Measurements from ENCODE around the gene ASGR1. TPM values are rescaled to one million over a fixed set of nuclear protein-coding genes. Genes with fewer than 3 reads are reported as not detected.

Gene ASGR1
- total and polyA plus RNA-seq, 2 of the 4 experiments (the other 2 are of a cell fraction): 1.3 to 3.8 TPM

GRCh38 chr17:7177191-7177953 lies 1.8 kb downstream of the ASGR1 start (continued):
- no peak for TF ChIP-seq USF2 (IDR thresholded peaks at IDR 0.05; ENCODE audit: low read depth, low read length)
- TF ChIP-seq CHD1 (IDR thresholded peaks at IDR 0.05; ENCODE audit: low read depth, low read length): no peak
- no peak for TF ChIP-seq CEBPB (IDR thresholded peaks at IDR 0.05; ENCODE audit: low read depth, low read length)

DNA sequence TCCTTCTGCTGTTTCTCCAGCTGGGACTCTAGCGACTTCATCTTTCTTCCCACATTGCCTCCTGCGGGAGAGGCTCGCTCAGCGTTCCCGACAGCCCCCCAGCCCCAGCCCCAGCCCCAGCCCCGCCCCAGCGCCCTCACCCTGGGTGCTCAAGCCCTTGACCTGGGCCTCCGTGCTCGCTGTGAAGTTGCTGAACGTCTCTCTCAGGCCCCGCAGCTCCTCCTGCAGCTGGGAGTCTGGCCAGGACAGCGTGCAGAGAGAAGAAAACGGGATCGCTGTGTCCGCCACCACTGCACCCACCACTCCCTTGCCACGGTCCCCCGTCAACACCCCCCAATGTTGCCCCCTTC lies 2.4 kb downstream of the ASGR1 start:
- peak; percentile 33 for ATAC-seq (ENCODE audit: low read depth)
- TF ChIP-seq NFE2L2 (IDR thresholded peaks at IDR 0.05; ENCODE audit: low read depth, low read length) (no peak), USF2 (IDR thresholded peaks at IDR 0.05; ENCODE audit: low read depth, low read length) (no peak), MAFK (IDR thresholded peaks at IDR 0.05; ENCODE audit: low read depth, low read length) (no peak), FOS (IDR thresholded peaks at IDR 0.05; ENCODE audit: low read depth, low read length) (no peak), RCOR1 (IDR thresholded peaks at IDR 0.05; ENCODE audit: insufficient replicate concordance, low read length) (no peak), SMC3 (IDR thresholded peaks at IDR 0.05; ENCODE audit: low read depth, low read length) (no peak), RAD21 (IDR thresholded peaks at IDR 0.05; ENCODE audit: low read length) (no peak), MXI1 (IDR thresholded peaks at IDR 0.05; ENCODE audit: borderline replicate concordance, low read depth, low read length) (no peak)
- TF ChIP-seq, protein P1, sequence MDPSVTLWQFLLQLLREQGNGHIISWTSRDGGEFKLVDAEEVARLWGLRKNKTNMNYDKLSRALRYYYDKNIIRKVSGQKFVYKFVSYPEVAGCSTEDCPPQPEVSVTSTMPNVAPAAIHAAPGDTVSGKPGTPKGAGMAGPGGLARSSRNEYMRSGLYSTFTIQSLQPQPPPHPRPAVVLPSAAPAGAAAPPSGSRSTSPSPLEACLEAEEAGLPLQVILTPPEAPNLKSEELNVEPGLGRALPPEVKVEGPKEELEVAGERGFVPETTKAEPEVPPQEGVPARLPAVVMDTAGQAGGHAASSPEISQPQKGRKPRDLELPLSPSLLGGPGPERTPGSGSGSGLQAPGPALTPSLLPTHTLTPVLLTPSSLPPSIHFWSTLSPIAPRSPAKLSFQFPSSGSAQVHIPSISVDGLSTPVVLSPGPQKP (IDR thresholded peaks at IDR 0.05; ENCODE audit: borderline replicate concordance, low read depth, low read length): no peak

More for the DNA sequence above, 2.4 kb downstream of the ASGR1 start:
- no peak overlapping the region; a peak in 2 of 4 replicates for H4K8ac ChIP-seq (ENCODE audit: low read depth in 2 of 2, low read length in 2 of 2)
- no peak for DNase-seq
- no peak overlapping the region for H2BK5ac ChIP-seq (ENCODE audit: low read depth, low read length, poor library complexity, severe bottlenecking)
- no peak overlapping the region for H3K56ac ChIP-seq (ENCODE audit: extremely low read depth, insufficient read depth, low read length)
- peak overlapping the region; percentile 72 for H2AFZ ChIP-seq (replicated peaks; ENCODE audit: low read length, poor library complexity)
- no peak overlapping the region for H4K5ac ChIP-seq (ENCODE audit: low read depth, low read length)
- no peak overlapping the region for H2BK15ac ChIP-seq (ENCODE audit: low read depth, low read length)
- POLR2A ChIA-PET (ENCODE audit: unreplicated experiment): no interaction called here
- peaks cover 2% of the 10 kb centered on the region; the same call in 1 of the 2 replicates for H3K4me1 ChIP-seq (ENCODE audit: control insufficient read depth, insufficient read depth, low read length)
- H4K91ac ChIP-seq (ENCODE audit: insufficient read depth, low read depth, low read length): no peak overlapping the region
- no peak overlapping the region for H2BK120ac ChIP-seq (ENCODE audit: low read depth, low read length)
- 0% methylated on average over 2 of the region's 17 CpGs; no CpG with 5 or more reads in 1 of the 2 experiments for WGBS, 2 experiments (ENCODE audit: extremely low coverage in 2 of 2, insufficient read length in 1 of 2)
- dilution Hi-C loops (cut with HindIII; ENCODE audit: low sequenced_read_pairs, unreplicated experiment) (no loop called here), intact Hi-C loops (cut with micrococcal nuclease) (loop anchor here (1.0 to 2.0 kb wide), 2 partner anchors 40 to 125 kb away; no protein-coding TSS in a partner anchor), in situ Hi-C loops (cut with MboI; ENCODE audit: low sequenced_read_pairs) (no loop called here)
- no peaks in the 10 kb centered on the region for H3K9me3 ChIP-seq (ENCODE audit: control insufficient read depth, insufficient read depth, low read length)
- no peak overlapping the region for H2AK9ac ChIP-seq (replicated peaks; ENCODE audit: low read depth, low read length, poor library complexity)
- H3K27me3 ChIP-seq (ENCODE audit: control insufficient read depth, insufficient read depth, low read length): no peaks in the 10 kb centered on the region
- peak overlapping the region; percentile 72; the same call in 1 of the 2 replicates for H3K23ac ChIP-seq (ENCODE audit: low read depth, low read length)
- no peaks in the 10 kb centered on the region for H3K79me1 ChIP-seq (ENCODE audit: low read depth in 1 of 2, low read length in 2 of 2)
- no peaks in the 10 kb centered on the region for H3K36me3 ChIP-seq (ENCODE audit: control insufficient read depth, insufficient read depth, low read length)
- peak overlapping the region; percentile 92; the same call in 1 of the 2 replicates for H3K4me2 ChIP-seq (ENCODE audit: low read depth, low read length)
- no peak overlapping the region for H3K27ac ChIP-seq (ENCODE audit: insufficient read depth, low read length)
- H3K18ac ChIP-seq (ENCODE audit: low read depth, low read length): no peak overlapping the region
- CTCF ChIA-PET: interaction anchor here (0.9 to 2.5 kb wide), 6 partner anchors 11 to 124 kb away, joined by 3 to 8 read pairs (median 4); no protein-coding TSS in a partner anchor
- BruUV-seq (replicated peaks): no TSS peak
- peak overlapping the region; percentile 78 for H2AK5ac ChIP-seq (ENCODE audit: low read depth, low read length)
- H3K14ac ChIP-seq (replicated peaks; ENCODE audit: low read depth, low read length): no peak overlapping the region
- H3K4me3 ChIP-seq (ENCODE audit: insufficient read depth, low read depth, low read length): peak overlapping the region; percentile 24; the same call in 1 of the 2 replicates
- H3K4ac ChIP-seq (ENCODE audit: low read depth, low read length): no peak overlapping the region
- peaks cover 3% of the 10 kb centered on the region; the same call in 1 of the 2 replicates for H4K20me1 ChIP-seq (ENCODE audit: insufficient read depth, low read length)
- H3K9ac ChIP-seq (ENCODE audit: low read depth, low read length): peak overlapping the region; percentile 47; the same call in 1 of the 2 replicates
- H3K9me1 ChIP-seq (ENCODE audit: insufficient read depth, low read length): peaks cover 13% of the 10 kb centered on the region; the same call in 1 of the 2 replicates
- no peak overlapping the region for H2BK20ac ChIP-seq (ENCODE audit: low read depth, low read length)
